ENCODE measurements around the gene SOX5. TPM values are rescaled to one million over a fixed set of nuclear protein-coding genes. Genes with fewer than 3 reads are reported as not detected.

The SOX5 gene
- total RNA-seq (2021; ENCODE audit: unreplicated experiment) (0.52 TPM), Bru-seq, nascent RNA (percentile 2 among the genes with signal in this experiment), BruChase-seq, experiment 1, labeled RNA remaining after a 6-hour chase (percentile 0 among the genes with signal in this experiment), BruChase-seq, experiment 2, labeled RNA remaining after a 2-hour chase (percentile 0 among the genes with signal in this experiment)
- not detected in 2 replicates for polyA plus RNA-seq (2012)
- long read RNA-seq: 0 reads

DNA sequence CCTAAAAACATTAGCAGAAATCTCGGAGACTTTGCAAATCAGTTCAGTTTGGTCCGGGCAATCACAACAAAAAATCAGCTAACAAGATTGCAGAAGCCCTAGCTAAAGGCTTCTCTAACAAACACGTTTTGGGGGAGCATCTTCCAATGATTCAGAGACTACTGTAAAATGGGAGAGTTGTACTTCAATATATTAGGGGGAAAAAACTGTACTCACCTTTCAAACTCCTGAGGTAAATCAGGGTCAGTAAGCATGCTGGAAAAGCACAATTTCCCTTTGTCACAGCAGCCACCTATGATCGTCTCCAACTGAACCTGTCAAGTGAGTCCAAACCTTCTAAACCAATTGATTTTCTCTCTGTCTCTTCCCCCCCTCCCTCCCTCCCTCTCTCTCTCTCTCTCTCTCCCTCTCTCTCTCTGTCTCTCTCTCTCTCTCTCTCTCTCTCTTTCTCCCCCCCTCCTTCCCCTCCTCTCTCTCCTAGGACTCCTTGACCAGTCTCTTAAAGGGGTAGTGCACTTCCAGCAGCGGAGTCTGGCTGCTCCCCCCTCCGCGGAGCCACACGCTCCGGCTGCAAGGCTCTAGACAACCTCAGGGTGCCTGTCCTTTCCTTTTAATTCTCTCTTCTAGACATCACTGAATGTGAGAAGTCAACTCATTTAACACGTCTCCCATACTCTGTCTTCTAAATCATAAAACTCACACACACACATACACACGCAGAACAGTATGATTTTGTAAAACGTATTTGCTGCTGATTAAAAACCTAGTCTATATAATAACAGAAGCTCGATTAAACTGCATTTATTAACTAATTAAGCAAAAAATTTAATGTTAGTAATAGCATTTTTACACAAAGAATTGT lies at the start of gene SOX5:
TSS of gene SOX5 (minus strand) at position 323 of the 862 bp plus-strand sequence. CDS start at position 254, 69 bp downstream.
- Histone ChIP-seq H4K20me1 (ENCODE audit: insufficient read depth) (no peaks in the 10 kb centered on the region), H3K4me3 (replicated peaks in 1 of 2; ENCODE audit: low read depth in 1 of 2, low read length in 2 of 2) (no peak within 1 kb of the TSS), H3K79me2 (ENCODE audit: insufficient read depth, low read length) (no peaks in the 10 kb centered on the region), H3K36me3 (ENCODE audit: control insufficient read depth in 1 of 2, insufficient read depth in 2 of 2, low read length in 2 of 2) (no peaks in the 10 kb centered on the region), H3K4me2 (ENCODE audit: low read length) (no peak within 1 kb of the TSS), H3K27me3 (ENCODE audit: insufficient read depth, low read length) (no peaks in the 10 kb centered on the region), H2AFZ (ENCODE audit: low read depth, low read length, poor library complexity, severe bottlenecking) (no peak within 1 kb of the TSS), H3K4me1 (ENCODE audit: control insufficient read depth in 1 of 2, insufficient read depth in 2 of 2, low read length in 2 of 2) (no peaks in the 10 kb centered on the region), H3K27ac (ENCODE audit: low read depth, low read length) (no peak within 1 kb of the TSS), H3K9ac (ENCODE audit: low read length) (no peak within 1 kb of the TSS), H3K9me3 (ENCODE audit: control insufficient read depth in 1 of 2, insufficient read depth in 1 of 2, low read depth in 1 of 2, low read length in 2 of 2) (peaks cover 12 to 17% of the 10 kb centered on the region in 2 experiments; a peak in 3 of 4 replicates), H3K9me2 (ENCODE audit: insufficient read depth) (no peaks in the 10 kb centered on the region)
- RAD21 ChIA-PET (ENCODE audit: low non-redundant PET in 1 of 2, low total read pairs in 2 of 2, uncharacterized antibody in 2 of 2, unreplicated experiment in 2 of 2): no interaction called here
- DNase-seq (ENCODE audit: low read depth, low spot score) (no peak), ATAC-seq (no peak)
- CTCF ChIA-PET: no interaction called here
- POLR2A ChIA-PET: no interaction called here
- no TSS peak for BruUV-seq (replicated peaks)
- intact Hi-C loops (cut with micrococcal nuclease): no loop called here
- TF ChIP-seq JUND (IDR thresholded peaks at IDR 0.05) (no peak), EZH2 (IDR thresholded peaks at IDR 0.05) (no peak), RAD21 (IDR thresholded peaks at IDR 0.05; ENCODE audit: low read depth) (no peak), CEBPB (IDR thresholded peaks at IDR 0.05; ENCODE audit: low read depth) (no peak), CBX3 (IDR thresholded peaks at IDR 0.05; ENCODE audit: low read depth) (no peak), EGR1 (IDR thresholded peaks at IDR 0.05; ENCODE audit: low read depth) (no peak), ELF1 (IDR thresholded peaks at IDR 0.05; ENCODE audit: borderline replicate concordance, low read depth) (no peak), POLR2AphosphoS5 (IDR thresholded peaks at IDR 0.05; ENCODE audit: low read depth, low read length) (no peak), ZNF274 (IDR thresholded peaks at IDR 0.05; ENCODE audit: low read depth, low read length) (no peak), FOSL1 (IDR thresholded peaks at IDR 0.05; ENCODE audit: low read depth) (no peak), SRF (IDR thresholded peaks at IDR 0.05; ENCODE audit: low read depth) (no peak), YY1 (IDR thresholded peaks at IDR 0.05; ENCODE audit: extremely low read depth, insufficient replicate concordance, low read depth, low read length) (no peak), ZFX (IDR thresholded peaks at IDR 0.05) (no peak), SIN3A (IDR thresholded peaks at IDR 0.05; ENCODE audit: low read depth) (no peak), EZH2phosphoT487 (IDR thresholded peaks at IDR 0.05; ENCODE audit: borderline replicate concordance) (no peak)
- TF ChIP-seq, protein P1, sequence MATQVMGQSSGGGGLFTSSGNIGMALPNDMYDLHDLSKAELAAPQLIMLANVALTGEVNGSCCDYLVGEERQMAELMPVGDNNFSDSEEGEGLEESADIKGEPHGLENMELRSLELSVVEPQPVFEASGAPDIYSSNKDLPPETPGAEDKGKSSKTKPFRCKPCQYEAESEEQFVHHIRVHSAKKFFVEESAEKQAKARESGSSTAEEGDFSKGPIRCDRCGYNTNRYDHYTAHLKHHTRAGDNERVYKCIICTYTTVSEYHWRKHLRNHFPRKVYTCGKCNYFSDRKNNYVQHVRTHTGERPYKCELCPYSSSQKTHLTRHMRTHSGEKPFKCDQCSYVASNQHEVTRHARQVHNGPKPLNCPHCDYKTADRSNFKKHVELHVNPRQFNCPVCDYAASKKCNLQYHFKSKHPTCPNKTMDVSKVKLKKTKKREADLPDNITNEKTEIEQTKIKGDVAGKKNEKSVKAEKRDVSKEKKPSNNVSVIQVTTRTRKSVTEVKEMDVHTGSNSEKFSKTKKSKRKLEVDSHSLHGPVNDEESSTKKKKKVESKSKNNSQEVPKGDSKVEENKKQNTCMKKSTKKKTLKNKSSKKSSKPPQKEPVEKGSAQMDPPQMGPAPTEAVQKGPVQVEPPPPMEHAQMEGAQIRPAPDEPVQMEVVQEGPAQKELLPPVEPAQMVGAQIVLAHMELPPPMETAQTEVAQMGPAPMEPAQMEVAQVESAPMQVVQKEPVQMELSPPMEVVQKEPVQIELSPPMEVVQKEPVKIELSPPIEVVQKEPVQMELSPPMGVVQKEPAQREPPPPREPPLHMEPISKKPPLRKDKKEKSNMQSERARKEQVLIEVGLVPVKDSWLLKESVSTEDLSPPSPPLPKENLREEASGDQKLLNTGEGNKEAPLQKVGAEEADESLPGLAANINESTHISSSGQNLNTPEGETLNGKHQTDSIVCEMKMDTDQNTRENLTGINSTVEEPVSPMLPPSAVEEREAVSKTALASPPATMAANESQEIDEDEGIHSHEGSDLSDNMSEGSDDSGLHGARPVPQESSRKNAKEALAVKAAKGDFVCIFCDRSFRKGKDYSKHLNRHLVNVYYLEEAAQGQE (IDR thresholded peaks at IDR 0.05; ENCODE audit: low read depth): no peak
- TF ChIP-seq, protein P2, sequence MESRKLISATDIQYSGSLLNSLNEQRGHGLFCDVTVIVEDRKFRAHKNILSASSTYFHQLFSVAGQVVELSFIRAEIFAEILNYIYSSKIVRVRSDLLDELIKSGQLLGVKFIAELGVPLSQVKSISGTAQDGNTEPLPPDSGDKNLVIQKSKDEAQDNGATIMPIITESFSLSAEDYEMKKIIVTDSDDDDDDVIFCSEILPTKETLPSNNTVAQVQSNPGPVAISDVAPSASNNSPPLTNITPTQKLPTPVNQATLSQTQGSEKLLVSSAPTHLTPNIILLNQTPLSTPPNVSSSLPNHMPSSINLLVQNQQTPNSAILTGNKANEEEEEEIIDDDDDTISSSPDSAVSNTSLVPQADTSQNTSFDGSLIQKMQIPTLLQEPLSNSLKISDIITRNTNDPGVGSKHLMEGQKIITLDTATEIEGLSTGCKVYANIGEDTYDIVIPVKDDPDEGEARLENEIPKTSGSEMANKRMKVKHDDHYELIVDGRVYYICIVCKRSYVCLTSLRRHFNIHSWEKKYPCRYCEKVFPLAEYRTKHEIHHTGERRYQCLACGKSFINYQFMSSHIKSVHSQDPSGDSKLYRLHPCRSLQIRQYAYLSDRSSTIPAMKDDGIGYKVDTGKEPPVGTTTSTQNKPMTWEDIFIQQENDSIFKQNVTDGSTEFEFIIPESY (IDR thresholded peaks at IDR 0.05; ENCODE audit: extremely low read depth, insufficient replicate concordance, low read length): no peak
- TF ChIP-seq, protein P3, sequence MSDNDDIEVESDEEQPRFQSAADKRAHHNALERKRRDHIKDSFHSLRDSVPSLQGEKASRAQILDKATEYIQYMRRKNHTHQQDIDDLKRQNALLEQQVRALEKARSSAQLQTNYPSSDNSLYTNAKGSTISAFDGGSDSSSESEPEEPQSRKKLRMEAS (IDR thresholded peaks at IDR 0.05): no peak
- TF ChIP-seq, protein P4, sequence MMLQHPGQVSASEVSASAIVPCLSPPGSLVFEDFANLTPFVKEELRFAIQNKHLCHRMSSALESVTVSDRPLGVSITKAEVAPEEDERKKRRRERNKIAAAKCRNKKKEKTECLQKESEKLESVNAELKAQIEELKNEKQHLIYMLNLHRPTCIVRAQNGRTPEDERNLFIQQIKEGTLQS (IDR thresholded peaks at IDR 0.05): no peak
